OCI-LY7 (cell line): ENCODE data around the gene NEO1.

Experiments
- EZH2phosphoT487 ChIP-seq: fragments of 200-600 bp; sonication (generic); IDR thresholded peaks from 2 replicates; pipeline ENCODE4 v1.6.1; 2018; ENCODE audit warnings: low read depth, borderline replicate concordance, mild to moderate bottlenecking, mixed run types, antibody characterized with exemption, low read length, moderate library complexity, mixed read lengths
- TF ChIP-seq, protein P1 (sequence below): fragments of 200-600 bp; sonication (generic); conservative IDR thresholded peaks from 2 replicates; pipeline ENCODE4 v1.5.1; 2014; ENCODE audit warnings: mild to moderate bottlenecking, antibody characterized with exemption, low read length, moderate library complexity, mixed read lengths

GRCh38 chr15:73353734-73354133, 301.5 kb downstream of the NEO1 start:
- TF ChIP-seq, protein P1, sequence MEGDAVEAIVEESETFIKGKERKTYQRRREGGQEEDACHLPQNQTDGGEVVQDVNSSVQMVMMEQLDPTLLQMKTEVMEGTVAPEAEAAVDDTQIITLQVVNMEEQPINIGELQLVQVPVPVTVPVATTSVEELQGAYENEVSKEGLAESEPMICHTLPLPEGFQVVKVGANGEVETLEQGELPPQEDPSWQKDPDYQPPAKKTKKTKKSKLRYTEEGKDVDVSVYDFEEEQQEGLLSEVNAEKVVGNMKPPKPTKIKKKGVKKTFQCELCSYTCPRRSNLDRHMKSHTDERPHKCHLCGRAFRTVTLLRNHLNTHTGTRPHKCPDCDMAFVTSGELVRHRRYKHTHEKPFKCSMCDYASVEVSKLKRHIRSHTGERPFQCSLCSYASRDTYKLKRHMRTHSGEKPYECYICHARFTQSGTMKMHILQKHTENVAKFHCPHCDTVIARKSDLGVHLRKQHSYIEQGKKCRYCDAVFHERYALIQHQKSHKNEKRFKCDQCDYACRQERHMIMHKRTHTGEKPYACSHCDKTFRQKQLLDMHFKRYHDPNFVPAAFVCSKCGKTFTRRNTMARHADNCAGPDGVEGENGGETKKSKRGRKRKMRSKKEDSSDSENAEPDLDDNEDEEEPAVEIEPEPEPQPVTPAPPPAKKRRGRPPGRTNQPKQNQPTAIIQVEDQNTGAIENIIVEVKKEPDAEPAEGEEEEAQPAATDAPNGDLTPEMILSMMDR: no peak
- TF ChIP-seq EZH2phosphoT487: no peak
